Measurements from ENCODE around the gene PGM2L1.

DNA sequence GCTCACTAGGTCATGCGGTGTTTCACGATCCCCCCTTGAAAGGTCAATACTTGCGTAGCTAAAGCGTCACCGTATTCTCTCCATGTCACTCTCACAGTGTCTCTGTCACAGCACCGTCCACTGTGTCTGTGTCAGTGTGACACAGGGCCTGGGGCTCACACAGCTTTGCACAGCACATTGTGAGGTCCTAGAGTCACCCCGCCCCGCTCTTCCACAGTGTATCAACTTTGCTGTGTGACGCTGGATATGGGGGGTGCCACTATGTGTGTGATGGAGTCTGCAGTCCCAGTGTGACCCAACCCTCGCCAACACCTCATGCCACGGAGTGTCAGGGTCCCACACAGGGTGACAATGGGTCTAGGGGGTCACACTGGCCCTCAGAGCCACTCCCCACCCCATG lies 87.4 kb downstream of the PGM2L1 start:
- no peak for TF ChIP-seq RAD21 (IDR thresholded peaks at IDR 0.05; ENCODE audit: low read depth)
- TF ChIP-seq TCF12 (IDR thresholded peaks at IDR 0.05; ENCODE audit: low read depth), result no peak
- TF ChIP-seq CEBPB (IDR thresholded peaks at IDR 0.05), result no peak
- no peak for TF ChIP-seq TAF1 (IDR thresholded peaks at IDR 0.05; ENCODE audit: low read depth)
- no peak for TF ChIP-seq NFIC (IDR thresholded peaks at IDR 0.05)
- TF ChIP-seq, protein P1, sequence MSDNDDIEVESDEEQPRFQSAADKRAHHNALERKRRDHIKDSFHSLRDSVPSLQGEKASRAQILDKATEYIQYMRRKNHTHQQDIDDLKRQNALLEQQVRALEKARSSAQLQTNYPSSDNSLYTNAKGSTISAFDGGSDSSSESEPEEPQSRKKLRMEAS (IDR thresholded peaks at IDR 0.05), result no peak
- TF ChIP-seq EGR1 (IDR thresholded peaks at IDR 0.05), result no peak
- no peak for TF ChIP-seq CREB1 (IDR thresholded peaks at IDR 0.05; ENCODE audit: low read depth)
